SU-DHL-6 (cell line): ENCODE results near the gene C12orf56.

Experiments used
- H2AFZ ChIP-seq: fragments of 200-600 bp; sonication (generic); 2 replicates; pipeline ENCODE4 v1.6.1; 2014; ENCODE audit warnings: low read depth, mild to moderate bottlenecking, moderate library complexity, mixed read lengths, antibody characterized with exemption, low read length; ENCODE audit not compliant: severe bottlenecking
- H3F3A ChIP-seq: fragments of 200-600 bp; shearing (Covaris generic); 2 replicates; pipeline ENCODE4 v1.6.0; 2016; ENCODE audit warnings: antibody characterized with exemption, mild to moderate bottlenecking; ENCODE audit not compliant: insufficient read depth
- H3K27ac ChIP-seq: fragments of 200-600 bp; sonication (generic); 2 replicates; pipeline ENCODE4 v1.5.1; 2016; ENCODE audit warnings: low read depth, mild to moderate bottlenecking, low read length, moderate library complexity, mixed read lengths
- H3K27me3 ChIP-seq: fragments of 200-600 bp; sonication (generic), shearing (Covaris generic); 2 replicates; pipeline ENCODE4 v1.6.0; 2014; ENCODE audit warnings: mild to moderate bottlenecking, low read length
- H3K36me3 ChIP-seq: fragments of 200-600 bp; sonication (generic); 2 replicates; pipeline ENCODE4 v1.6.1; 2014; ENCODE audit warnings: mild to moderate bottlenecking, low read length, mixed read lengths
- H3K4me2 ChIP-seq: fragments of 300-600, 200-600 bp; shearing (Covaris generic), sonication (generic); 2 replicates; pipeline ENCODE4 v1.6.0; 2014; ENCODE audit warnings: low read length, low read depth, mild to moderate bottlenecking; ENCODE audit not compliant: poor library complexity, severe bottlenecking
- H3K4me3 ChIP-seq: fragments of 200-600 bp; sonication (generic); 2 replicates; pipeline ENCODE4 v1.5.1; 2014; ENCODE audit warnings: antibody characterized with exemption, low read length, mild to moderate bottlenecking, mixed read lengths; ENCODE audit not compliant: insufficient read depth, poor library complexity, severe bottlenecking
- H3K79me2 ChIP-seq: fragments of 200-600 bp; sonication (generic); 2 replicates; pipeline ENCODE4 v1.6.1; 2014; ENCODE audit warnings: mild to moderate bottlenecking, low read length, moderate library complexity; ENCODE audit not compliant: insufficient read depth
- H3K9ac ChIP-seq: fragments of 200-600 bp; sonication (generic); 2 replicates; pipeline ENCODE4 v1.7.0; 2014; ENCODE audit warnings: mild to moderate bottlenecking, low read length
- H3K9me2 ChIP-seq: fragments of 200-600 bp; sonication (generic); replicated peaks from 2 replicates; pipeline ENCODE4 v1.6.1; 2014; ENCODE audit warnings: low read length; ENCODE audit not compliant: insufficient read depth
- H3K9me3 ChIP-seq: fragments of 200-600 bp; sonication (generic); 2 replicates; pipeline ENCODE4 v1.6.1; 2014; ENCODE audit warnings: low read length, mixed read lengths; ENCODE audit not compliant: insufficient read depth
- H4K20me1 ChIP-seq: fragments of 200-600 bp; sonication (generic); 2 replicates; pipeline ENCODE4 v1.6.1; 2014; ENCODE audit warnings: low read depth, mild to moderate bottlenecking, antibody characterized with exemption, low read length, moderate library complexity, mixed read lengths
- EZH2phosphoT487 ChIP-seq: fragments of 200-600 bp; sonication (generic), shearing (Covaris generic); conservative IDR thresholded peaks from 2 replicates; pipeline ENCODE4 v1.6.1; 2018; ENCODE audit warnings: mild to moderate bottlenecking, antibody characterized with exemption, low read length, moderate library complexity, mixed read lengths
- TF ChIP-seq, protein P1 (sequence below): fragments of 200-600 bp; sonication (generic); IDR thresholded peaks from one replicate; pipeline ENCODE4 v1.5.1; 2017; ENCODE audit warnings: antibody characterized with exemption, mild to moderate bottlenecking, low read length, moderate library complexity; ENCODE audit not compliant: insufficient read depth, poor library complexity, severe bottlenecking

C12orf56 gene

GRCh38 chr12:64412459-64412858 is 21.9 kb upstream of the C12orf56 start:
- Histone ChIP-seq H2AFZ (no peak overlapping the region), H3K4me2 (no peak overlapping the region), H3K27ac (no peak overlapping the region)

GRCh38 chr12:64411427-64411826 is 20.9 kb upstream of the C12orf56 start:
- H3K4me2 ChIP-seq = no peak overlapping the region
- no peaks in the 10 kb centered on the region for H3K27me3 ChIP-seq
- no peak overlapping the region for H3K9ac ChIP-seq
- no peak overlapping the region for H3K4me3 ChIP-seq
- H4K20me1 ChIP-seq = 0 out of 2 replicates have a peak, but pooled peaks cover 3% of the 10 kb centered on the region
- peaks cover 61% of the 10 kb centered on the region for H3K36me3 ChIP-seq
- no peaks in the 10 kb centered on the region for H3K9me2 ChIP-seq
- no peaks in the 10 kb centered on the region for H3F3A ChIP-seq
- H3K79me2 ChIP-seq = peaks cover 61% of the 10 kb centered on the region
- no peaks in the 10 kb centered on the region for H3K9me3 ChIP-seq
- H2AFZ ChIP-seq = no peak overlapping the region
- TF ChIP-seq EZH2phosphoT487 = no peak
- TF ChIP-seq, protein P1, sequence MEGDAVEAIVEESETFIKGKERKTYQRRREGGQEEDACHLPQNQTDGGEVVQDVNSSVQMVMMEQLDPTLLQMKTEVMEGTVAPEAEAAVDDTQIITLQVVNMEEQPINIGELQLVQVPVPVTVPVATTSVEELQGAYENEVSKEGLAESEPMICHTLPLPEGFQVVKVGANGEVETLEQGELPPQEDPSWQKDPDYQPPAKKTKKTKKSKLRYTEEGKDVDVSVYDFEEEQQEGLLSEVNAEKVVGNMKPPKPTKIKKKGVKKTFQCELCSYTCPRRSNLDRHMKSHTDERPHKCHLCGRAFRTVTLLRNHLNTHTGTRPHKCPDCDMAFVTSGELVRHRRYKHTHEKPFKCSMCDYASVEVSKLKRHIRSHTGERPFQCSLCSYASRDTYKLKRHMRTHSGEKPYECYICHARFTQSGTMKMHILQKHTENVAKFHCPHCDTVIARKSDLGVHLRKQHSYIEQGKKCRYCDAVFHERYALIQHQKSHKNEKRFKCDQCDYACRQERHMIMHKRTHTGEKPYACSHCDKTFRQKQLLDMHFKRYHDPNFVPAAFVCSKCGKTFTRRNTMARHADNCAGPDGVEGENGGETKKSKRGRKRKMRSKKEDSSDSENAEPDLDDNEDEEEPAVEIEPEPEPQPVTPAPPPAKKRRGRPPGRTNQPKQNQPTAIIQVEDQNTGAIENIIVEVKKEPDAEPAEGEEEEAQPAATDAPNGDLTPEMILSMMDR = no peak
- no peak overlapping the region for H3K27ac ChIP-seq

More at GRCh38 chr12:64412459-64412858, 21.9 kb upstream of the C12orf56 start:
- TF ChIP-seq, protein P1 = no peak
- no peak for TF ChIP-seq EZH2phosphoT487
- Histone ChIP-seq H3K36me3 (peaks cover 67% of the 10 kb centered on the region), H3K9me2 (no peaks in the 10 kb centered on the region), H3K9ac (no peak overlapping the region), H3K79me2 (peaks cover 50% of the 10 kb centered on the region), H3K27me3 (no peaks in the 10 kb centered on the region), H3K4me3 (no peak overlapping the region), H4K20me1 (0 out of 2 replicates have a peak, but pooled peaks cover 3% of the 10 kb centered on the region), H3K9me3 (no peaks in the 10 kb centered on the region), H3F3A (no peaks in the 10 kb centered on the region)

- Histone ChIP-seq H3K4me2 (no peak overlapping the region), H3K79me2 (peaks cover 68% of the 10 kb centered on the region), H3K9me2 (no peaks in the 10 kb centered on the region), H3K36me3 (peaks cover 26% of the 10 kb centered on the region), H4K20me1 (0 out of 2 replicates have a peak, but pooled peaks cover 3% of the 10 kb centered on the region), H3K27ac (no peak overlapping the region), H3F3A (peaks cover 8% of the 10 kb centered on the region), H3K4me3 (no peak overlapping the region), H3K9ac (no peak overlapping the region), H3K27me3 (no peaks in the 10 kb centered on the region), H2AFZ (no peak overlapping the region), H3K9me3 (no peaks in the 10 kb centered on the region)
- TF ChIP-seq, protein P1 = no peak
- no peak for TF ChIP-seq EZH2phosphoT487
Measured at GRCh38 chr12:64407342-64408223, 17.0 kb upstream of the C12orf56 start.
